H1 (cell line): ENCODE results near the gene DHX29. TPM values are rescaled to one million over a fixed set of nuclear protein-coding genes. Genes with fewer than 3 reads are reported as not detected.

Experiments
- BCL11A ChIP-seq, 2 experiments: IDR thresholded peaks; one replicate each; pipeline ENCODE4 v1.6.1; 2011; ENCODE audit warnings: low read depth in 2 of 2, low read length in 2 of 2, mild to moderate bottlenecking in 2 of 2
- BRCA1 ChIP-seq: IDR thresholded peaks from 2 replicates; pipeline ENCODE4 v1.6.1; 2012; ENCODE audit warnings: low read depth, low read length, improper control_type of control experiment
- CHD7 ChIP-seq: fragments of 300-600 bp; sonication (generic); IDR thresholded peaks from 2 replicates; pipeline ENCODE4 v1.7.1; 2012; ENCODE audit warnings: low read length, moderate library complexity, mild to moderate bottlenecking, inconsistent platforms; ENCODE audit not compliant: insufficient replicate concordance
- GABPA ChIP-seq: IDR thresholded peaks from 2 replicates; pipeline ENCODE4 v1.6.1; 2011; ENCODE audit warnings: mild to moderate bottlenecking, low read length, moderate library complexity, borderline replicate concordance; ENCODE audit not compliant: insufficient read depth
- KDM5A ChIP-seq: fragments of 200-600 bp; IDR thresholded peaks from 2 replicates; pipeline ENCODE4 v1.7.1; 2012; ENCODE audit warnings: mild to moderate bottlenecking, low read length, inconsistent platforms, mixed read lengths
- NRF1 ChIP-seq: IDR thresholded peaks from 2 replicates; pipeline ENCODE4 v1.6.1; 2011; ENCODE audit warnings: mild to moderate bottlenecking, low read depth, low read length, improper control_type of control experiment
- POLR2AphosphoS5 ChIP-seq: IDR thresholded peaks from 2 replicates; pipeline ENCODE4 v1.6.1; 2011; ENCODE audit warnings: low read depth, low read length
- SIRT6 ChIP-seq: IDR thresholded peaks from one replicate; pipeline ENCODE4 v1.7.1; 2012; ENCODE audit warnings: low read length, inconsistent platforms
- polyA plus RNA-seq, 7 experiments: library from polyadenylated mRNA; depleted of rRNA in 3 of 7; stranded (reverse) in 5 of 7; unstranded in 2 of 7; fragments of >200 nt in 5 of 7; fragments of 200-250 nt in 2 of 7; gene quantifications; 1 replicate in 5 of 7; 2 replicates in 1 of 7; 4 replicates in 1 of 7; pipeline versions ENCODE4 v1.2.1 to v1.2.3, GENCODE V29; 2011 to 2013; ENCODE audit warnings: missing spikeins in 2 of 7, mixed read lengths in 2 of 7
- total RNA-seq: library from RNA; stranded (reverse); fragmentation: NEBNext Ultra II Directional; extraction: Animal tissue kit (Norgen Biotek cat#: 25700); gene quantifications from 2 replicates; pipeline ENCODE4 v1.2.1, GENCODE V29; 2021

The DHX29 gene
- total and polyA plus RNA-seq, 2 of the 8 experiments (the other 6 are each of a cell fraction or from before 2014, with no cell fraction given), result 3.4 to 32.1 TPM

GRCh38 chr5:55350754-55351153, 43.3 kb upstream of the DHX29 start (continued):
- TF ChIP-seq CHD7 (no peak), NRF1 (no peak), BCL11A (IDR thresholded peaks at IDR 0.05; ENCODE audit: low read depth in 2 of 2, low read length in 2 of 2) (no peak), POLR2AphosphoS5 (no peak), BRCA1 (no peak), GABPA (no peak), SIRT6 (no peak), KDM5A (no peak)
